ENCODE results near the gene SLC35B2. TPM values are rescaled to one million over a fixed set of nuclear protein-coding genes. Genes with fewer than 3 reads are reported as not detected.

SLC35B2 gene
- total and polyA plus RNA-seq, 2 donors (not counting 1 experiment from before 2014, with no cell fraction given), result 88.4 to 89.4 TPM

- Histone ChIP-seq H4K20me1 (ENCODE audit: control insufficient read depth, extremely low read depth, insufficient read depth, low read length) (no peaks in the 10 kb centered on the region), H3K27me3 (ENCODE audit: control insufficient read depth, insufficient read depth, low read length) (peaks cover 41% of the 10 kb centered on the region), H3K4me3 (replicated peaks in 1 of 4; ENCODE audit: control extremely low read depth in 1 of 4, insufficient read depth in 1 of 4, low read depth in 3 of 4, low read length in 4 of 4) (no peak overlapping the region), H3K4me2 (ENCODE audit: extremely low read depth, insufficient read depth, low read length) (no peak overlapping the region), H3K9me3 (ENCODE audit: control insufficient read depth, insufficient read depth, low read depth, low read length) (no peaks in the 10 kb centered on the region), H3K4me1 (ENCODE audit: control insufficient read depth, extremely low read depth, insufficient read depth, low read length) (no peaks in the 10 kb centered on the region), H3K9ac (ENCODE audit: insufficient read depth, low read length) (no peak overlapping the region), H2AFZ (ENCODE audit: low read length) (no peak overlapping the region), H3K27ac (ENCODE audit: insufficient read depth, low read length) (no peak overlapping the region), H3K79me2 (ENCODE audit: control insufficient read depth, insufficient read depth, low read length) (no peaks in the 10 kb centered on the region), H3K36me3 (ENCODE audit: control insufficient read depth, insufficient read depth, low read length) (no peaks in the 10 kb centered on the region)
- no peak for TF ChIP-seq EZH2 (IDR thresholded peaks at IDR 0.05; ENCODE audit: low read length, missing control alignments)
- TF ChIP-seq, protein P1, sequence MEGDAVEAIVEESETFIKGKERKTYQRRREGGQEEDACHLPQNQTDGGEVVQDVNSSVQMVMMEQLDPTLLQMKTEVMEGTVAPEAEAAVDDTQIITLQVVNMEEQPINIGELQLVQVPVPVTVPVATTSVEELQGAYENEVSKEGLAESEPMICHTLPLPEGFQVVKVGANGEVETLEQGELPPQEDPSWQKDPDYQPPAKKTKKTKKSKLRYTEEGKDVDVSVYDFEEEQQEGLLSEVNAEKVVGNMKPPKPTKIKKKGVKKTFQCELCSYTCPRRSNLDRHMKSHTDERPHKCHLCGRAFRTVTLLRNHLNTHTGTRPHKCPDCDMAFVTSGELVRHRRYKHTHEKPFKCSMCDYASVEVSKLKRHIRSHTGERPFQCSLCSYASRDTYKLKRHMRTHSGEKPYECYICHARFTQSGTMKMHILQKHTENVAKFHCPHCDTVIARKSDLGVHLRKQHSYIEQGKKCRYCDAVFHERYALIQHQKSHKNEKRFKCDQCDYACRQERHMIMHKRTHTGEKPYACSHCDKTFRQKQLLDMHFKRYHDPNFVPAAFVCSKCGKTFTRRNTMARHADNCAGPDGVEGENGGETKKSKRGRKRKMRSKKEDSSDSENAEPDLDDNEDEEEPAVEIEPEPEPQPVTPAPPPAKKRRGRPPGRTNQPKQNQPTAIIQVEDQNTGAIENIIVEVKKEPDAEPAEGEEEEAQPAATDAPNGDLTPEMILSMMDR (conservative IDR thresholded peaks at IDR 0.05 in 1 of 2, IDR thresholded peaks at IDR 0.05 in 1 of 2; ENCODE audit: low read depth in 1 of 2, low read length in 2 of 2), result no peak
- DNase-seq (ENCODE audit: low read depth in 2 of 2), result no peak
Observed at GRCh38 chr6:44289726-44290260, 32.5 kb upstream of the SLC35B2 start.

DNA sequence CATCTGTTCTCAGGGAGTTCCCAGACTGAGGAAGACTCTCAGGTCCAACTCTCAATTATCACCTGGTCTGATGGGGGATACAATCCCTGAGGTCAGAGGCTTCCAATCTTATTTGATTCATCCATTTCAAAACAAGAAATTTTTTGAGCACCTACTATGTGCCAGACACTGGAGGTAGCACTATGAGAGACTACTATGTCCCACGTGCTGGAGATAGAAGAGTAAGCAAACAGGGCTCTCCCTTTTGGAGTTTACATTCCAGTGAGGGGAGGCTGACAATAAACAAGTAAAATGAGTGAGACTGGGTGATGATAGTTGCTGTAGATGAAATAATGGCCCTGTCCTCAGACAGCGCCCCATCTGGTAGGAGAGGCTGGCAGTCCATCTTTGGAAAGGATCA, 29.4 kb upstream of the SLC35B2 start:
- Histone ChIP-seq H3K4me2 (ENCODE audit: extremely low read depth, insufficient read depth, low read length) (no peak overlapping the region), H2AFZ (ENCODE audit: low read length) (no peak overlapping the region), H3K36me3 (ENCODE audit: control insufficient read depth, insufficient read depth, low read length) (no peaks in the 10 kb centered on the region), H3K27me3 (ENCODE audit: control insufficient read depth, insufficient read depth, low read length) (peaks cover 40% of the 10 kb centered on the region), H3K9ac (ENCODE audit: insufficient read depth, low read length) (no peak overlapping the region), H3K27ac (ENCODE audit: insufficient read depth, low read length) (no peak overlapping the region), H3K79me2 (ENCODE audit: control insufficient read depth, insufficient read depth, low read length) (no peaks in the 10 kb centered on the region), H3K4me1 (ENCODE audit: control insufficient read depth, extremely low read depth, insufficient read depth, low read length) (no peaks in the 10 kb centered on the region), H4K20me1 (ENCODE audit: control insufficient read depth, extremely low read depth, insufficient read depth, low read length) (no peaks in the 10 kb centered on the region), H3K9me3 (ENCODE audit: control insufficient read depth, insufficient read depth, low read depth, low read length) (no peaks in the 10 kb centered on the region), H3K4me3 (replicated peaks in 1 of 4; ENCODE audit: control extremely low read depth in 1 of 4, insufficient read depth in 1 of 4, low read depth in 3 of 4, low read length in 4 of 4) (no peak overlapping the region)
- no peak for TF ChIP-seq EZH2 (IDR thresholded peaks at IDR 0.05; ENCODE audit: low read length, missing control alignments)
- TF ChIP-seq, protein P1 (conservative IDR thresholded peaks at IDR 0.05 in 1 of 2, IDR thresholded peaks at IDR 0.05 in 1 of 2; ENCODE audit: low read depth in 1 of 2, low read length in 2 of 2), result no peak
- no peak for DNase-seq (ENCODE audit: low read depth in 2 of 2)

DNA sequence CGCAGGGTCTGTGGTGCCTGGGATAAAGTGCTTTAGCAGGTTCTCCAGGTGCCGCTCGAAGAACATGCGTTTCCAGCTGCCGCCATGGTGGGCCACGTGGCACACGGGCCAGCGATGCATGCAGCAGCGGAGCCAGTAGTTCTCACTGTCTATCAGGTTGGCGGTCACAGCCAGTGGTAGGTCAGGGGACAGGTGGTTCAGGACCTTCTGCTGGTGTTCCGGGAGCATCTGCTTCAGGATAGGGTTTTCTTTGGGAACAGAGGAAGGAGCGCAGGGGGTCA, 28.9 kb upstream of the SLC35B2 start:
- H3K4me3 ChIP-seq (replicated peaks in 1 of 4; ENCODE audit: control extremely low read depth in 1 of 4, insufficient read depth in 1 of 4, low read depth in 3 of 4, low read length in 4 of 4), result no peak overlapping the region
- H3K4me2 ChIP-seq (ENCODE audit: extremely low read depth, insufficient read depth, low read length), result no peak overlapping the region
- no peaks in the 10 kb centered on the region for H3K9me3 ChIP-seq (ENCODE audit: control insufficient read depth, insufficient read depth, low read depth, low read length)
- DNase-seq (ENCODE audit: low read depth in 2 of 2), result no peak
- H3K36me3 ChIP-seq (ENCODE audit: control insufficient read depth, insufficient read depth, low read length), result no peaks in the 10 kb centered on the region
- peaks cover 36% of the 10 kb centered on the region for H3K27me3 ChIP-seq (ENCODE audit: control insufficient read depth, insufficient read depth, low read length)
- H3K27ac ChIP-seq (ENCODE audit: insufficient read depth, low read length), result no peak overlapping the region
- H4K20me1 ChIP-seq (ENCODE audit: control insufficient read depth, extremely low read depth, insufficient read depth, low read length), result no peaks in the 10 kb centered on the region
- no peak for TF ChIP-seq EZH2 (IDR thresholded peaks at IDR 0.05; ENCODE audit: low read length, missing control alignments)
- TF ChIP-seq, protein P1 (conservative IDR thresholded peaks at IDR 0.05 in 1 of 2, IDR thresholded peaks at IDR 0.05 in 1 of 2; ENCODE audit: low read depth in 1 of 2, low read length in 2 of 2), result no peak
- no peak overlapping the region for H2AFZ ChIP-seq (ENCODE audit: low read length)
- no peak overlapping the region for H3K9ac ChIP-seq (ENCODE audit: insufficient read depth, low read length)
- no peaks in the 10 kb centered on the region for H3K79me2 ChIP-seq (ENCODE audit: control insufficient read depth, insufficient read depth, low read length)
- H3K4me1 ChIP-seq (ENCODE audit: control insufficient read depth, extremely low read depth, insufficient read depth, low read length), result no peaks in the 10 kb centered on the region
